HG03571 (cell line): Measurements from ENCODE around the gene BOLL.
"Not testable (repeated sequence)": the region's sequence is repeated elsewhere in the genome, so short reads cannot be mapped to it uniquely, and the experiment has no call there.

Experiments used
- ATAC-seq: cut with Tn5 transposase; IDR thresholded peaks from one replicate; pipeline ENCODE4 v1.9.1; 2021; ENCODE audit not compliant: unreplicated experiment

The BOLL gene, protein sequence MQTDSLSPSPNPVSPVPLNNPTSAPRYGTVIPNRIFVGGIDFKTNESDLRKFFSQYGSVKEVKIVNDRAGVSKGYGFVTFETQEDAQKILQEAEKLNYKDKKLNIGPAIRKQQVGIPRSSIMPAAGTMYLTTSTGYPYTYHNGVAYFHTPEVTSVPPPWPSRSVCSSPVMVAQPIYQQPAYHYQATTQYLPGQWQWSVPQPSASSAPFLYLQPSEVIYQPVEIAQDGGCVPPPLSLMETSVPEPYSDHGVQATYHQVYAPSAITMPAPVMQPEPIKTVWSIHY

DNA sequence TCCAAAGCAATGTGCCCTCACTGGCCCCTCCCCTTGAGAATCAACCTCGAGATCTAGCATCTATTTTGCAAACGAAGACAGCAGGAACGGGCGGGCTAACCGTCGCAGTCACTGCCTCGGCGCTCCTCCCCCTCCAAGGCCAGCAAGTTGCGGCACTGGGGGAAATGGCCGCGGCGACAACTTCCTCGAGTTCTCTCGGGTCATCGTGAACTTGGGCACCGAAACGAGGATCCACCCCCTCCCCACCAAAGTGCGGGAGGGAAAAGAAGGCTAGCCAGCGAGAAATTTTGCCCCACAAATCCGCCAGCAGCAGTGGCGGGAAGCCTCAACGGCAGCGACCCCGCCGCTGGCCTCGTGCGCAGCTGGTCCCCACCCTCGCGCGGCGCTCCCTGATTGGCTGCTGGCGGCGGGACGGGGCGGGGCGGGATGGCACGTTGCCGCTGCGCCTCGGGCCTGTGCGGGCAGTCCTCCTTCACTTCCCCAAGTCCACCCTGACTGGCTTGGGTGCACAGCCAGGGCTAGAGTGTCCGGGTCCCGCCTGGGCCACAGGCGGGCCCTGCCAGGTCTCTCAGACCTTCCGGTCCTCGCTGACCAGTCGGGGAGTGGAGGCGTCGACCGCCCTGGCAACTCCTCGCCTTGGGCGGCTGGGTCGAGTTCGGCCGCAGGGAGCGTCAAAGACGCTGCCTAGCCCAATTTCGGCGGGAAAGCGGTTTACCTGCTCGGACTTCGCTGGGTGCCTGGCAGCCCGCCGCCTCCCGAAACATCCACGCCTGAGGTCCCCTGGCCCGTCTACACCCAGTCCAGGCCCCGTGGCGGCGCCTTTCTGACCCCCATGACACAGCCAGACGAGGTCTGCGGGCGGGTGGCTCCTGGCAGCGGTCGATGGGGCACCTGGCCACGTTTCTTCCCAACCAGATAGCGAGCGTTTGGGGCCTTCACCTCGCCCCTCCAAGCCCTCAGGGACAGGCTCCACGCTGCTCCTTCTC is at the start of gene BOLL:
Gene BOLL (minus strand): TSS at position 364 of the 986 bp plus-strand sequence. CDS start 3,469 bp downstream, outside the sequence.
- no peak for ATAC-seq

DNA sequence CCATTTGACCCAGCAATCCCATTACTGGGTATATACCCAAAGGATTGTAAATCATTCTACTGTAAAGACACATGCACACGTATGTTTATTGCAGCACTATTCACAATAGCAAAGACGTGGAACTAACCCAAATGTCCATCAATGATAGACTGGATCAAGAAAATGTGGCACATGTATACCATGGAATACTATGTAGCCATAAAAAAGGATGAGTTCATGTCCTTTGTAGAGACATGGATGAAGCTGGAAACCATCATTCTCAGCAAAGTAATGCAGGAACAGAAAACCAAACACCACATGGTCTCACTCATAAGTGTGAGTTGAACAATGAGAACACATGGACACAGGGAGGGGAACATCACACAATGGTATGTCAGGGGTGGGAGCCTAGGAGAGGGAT is 49.7 kb upstream of the BOLL start:
- not testable (repeated sequence) for ATAC-seq

DNA sequence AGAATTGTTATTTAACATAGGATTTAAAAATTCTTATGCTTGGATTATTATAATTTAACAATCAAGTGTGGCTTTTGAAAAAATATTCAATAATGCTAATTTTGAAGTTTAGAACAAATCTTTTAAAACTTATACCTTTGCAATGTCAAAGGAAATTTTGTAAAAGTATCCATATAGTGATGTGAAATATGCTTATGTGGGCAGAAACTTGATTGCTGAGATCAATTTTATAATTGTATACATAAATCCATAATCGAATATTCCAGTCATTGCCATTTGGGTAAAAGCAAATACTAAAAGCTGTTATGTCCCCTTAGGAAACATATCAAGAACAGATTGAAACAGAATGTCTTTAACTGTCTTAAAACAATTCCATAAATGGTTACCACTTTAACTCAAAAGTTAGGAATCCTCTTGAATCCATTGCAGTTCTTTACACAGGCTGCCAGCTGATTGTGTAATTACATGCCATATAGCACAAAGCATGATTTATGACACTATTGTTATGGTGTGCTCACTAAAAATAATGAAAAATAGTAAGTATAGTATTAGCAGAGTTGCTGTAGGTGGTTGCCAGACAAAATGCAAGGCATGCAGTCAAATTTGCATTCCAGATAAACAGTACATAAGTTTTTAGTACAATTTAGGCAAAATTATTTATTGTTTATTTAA is 43.5 kb upstream of the BOLL start:
- no peak for ATAC-seq

DNA sequence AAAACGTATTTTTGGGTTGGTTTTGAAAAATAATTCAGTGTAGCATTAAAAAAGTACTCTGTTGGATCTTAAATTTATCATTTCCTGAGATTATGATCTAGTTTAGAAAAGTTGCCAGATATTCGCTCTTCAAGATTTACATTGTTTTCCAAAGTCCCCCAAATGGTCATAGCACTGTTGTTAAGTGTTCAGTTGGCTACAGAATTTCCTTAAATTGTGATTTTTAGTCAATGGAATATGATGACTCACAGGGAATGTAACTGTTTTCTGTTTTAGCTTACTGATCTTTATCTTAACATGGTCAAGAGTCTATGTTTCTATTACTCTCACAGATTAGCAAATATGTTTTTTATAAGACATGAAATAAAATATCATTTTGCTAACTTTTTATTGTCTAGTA is 42.5 kb upstream of the BOLL start:
- ATAC-seq: no peak

DNA sequence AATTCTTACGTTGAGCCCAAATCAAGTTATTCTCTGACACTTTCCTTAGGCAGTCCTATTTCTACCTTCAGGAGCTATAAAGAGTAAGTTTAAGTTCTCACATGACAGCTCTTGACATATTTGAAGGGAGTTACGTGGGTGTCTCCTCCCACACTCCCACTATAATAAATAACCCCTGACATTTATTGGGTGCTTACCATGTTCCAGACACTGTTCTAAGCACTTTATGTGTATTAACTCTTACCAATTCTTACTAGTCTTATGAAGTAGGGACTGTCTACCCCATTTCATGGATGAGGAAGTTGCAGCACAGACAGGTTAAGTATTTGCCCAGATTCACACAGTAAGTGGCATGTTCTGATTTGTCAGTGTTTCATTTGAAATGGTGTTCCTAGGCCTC is 37.2 kb upstream of the BOLL start:
- no peak for ATAC-seq

DNA sequence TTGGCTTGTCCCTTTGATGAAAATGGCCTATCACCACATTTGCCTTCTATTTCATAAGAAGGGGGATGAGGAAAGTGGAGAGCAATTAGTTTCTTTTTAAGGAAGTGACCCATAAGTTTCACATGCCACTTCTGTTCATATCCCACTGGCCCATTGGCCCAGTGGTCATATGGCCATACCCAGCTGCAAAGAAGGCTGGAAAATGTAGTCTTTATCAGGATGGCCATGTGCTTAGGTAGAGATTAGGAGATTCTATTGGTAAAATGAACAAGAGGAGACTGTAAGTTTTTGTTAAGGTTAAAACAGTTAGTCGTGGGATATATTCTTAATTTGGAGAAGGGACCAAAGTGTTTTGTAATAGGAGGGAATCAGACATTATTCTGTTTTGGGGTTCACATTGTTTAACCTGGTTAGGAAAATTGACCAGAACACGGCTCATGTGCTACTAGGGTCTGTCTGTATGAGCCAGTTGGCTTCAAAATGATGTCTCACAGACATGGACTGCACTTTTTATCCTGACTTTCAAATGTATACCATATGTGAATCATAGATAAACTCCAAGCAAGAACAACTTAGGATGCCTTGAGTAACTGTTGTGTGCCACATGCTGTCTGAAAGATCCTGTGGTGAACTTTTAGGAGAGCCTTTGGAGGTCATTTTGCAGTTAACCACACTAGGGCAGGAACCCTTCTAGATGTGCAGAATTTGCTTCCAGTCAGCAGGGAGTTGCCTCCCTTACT is 36.6 kb upstream of the BOLL start:
- ATAC-seq: no peak

DNA sequence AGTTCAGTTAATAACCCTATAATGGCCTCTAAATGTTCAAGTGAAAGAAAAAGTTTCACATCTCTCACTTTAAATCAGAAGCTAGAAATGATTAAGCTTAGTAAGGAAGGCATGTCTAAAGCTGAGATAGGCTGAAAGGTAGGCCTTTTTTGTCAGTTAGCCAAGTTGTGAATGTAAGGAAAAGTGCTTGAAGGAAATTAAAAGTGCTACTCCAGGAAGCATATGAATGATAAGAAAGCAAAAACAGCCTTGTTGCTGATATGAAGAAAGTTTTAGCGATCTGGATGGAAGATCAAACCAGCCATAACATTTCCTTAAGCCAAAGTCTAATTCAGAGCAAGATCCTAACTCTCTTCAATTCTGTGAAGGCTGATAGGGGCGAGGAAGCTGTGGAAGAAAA is 29.4 kb upstream of the BOLL start:
- no peak for ATAC-seq

DNA sequence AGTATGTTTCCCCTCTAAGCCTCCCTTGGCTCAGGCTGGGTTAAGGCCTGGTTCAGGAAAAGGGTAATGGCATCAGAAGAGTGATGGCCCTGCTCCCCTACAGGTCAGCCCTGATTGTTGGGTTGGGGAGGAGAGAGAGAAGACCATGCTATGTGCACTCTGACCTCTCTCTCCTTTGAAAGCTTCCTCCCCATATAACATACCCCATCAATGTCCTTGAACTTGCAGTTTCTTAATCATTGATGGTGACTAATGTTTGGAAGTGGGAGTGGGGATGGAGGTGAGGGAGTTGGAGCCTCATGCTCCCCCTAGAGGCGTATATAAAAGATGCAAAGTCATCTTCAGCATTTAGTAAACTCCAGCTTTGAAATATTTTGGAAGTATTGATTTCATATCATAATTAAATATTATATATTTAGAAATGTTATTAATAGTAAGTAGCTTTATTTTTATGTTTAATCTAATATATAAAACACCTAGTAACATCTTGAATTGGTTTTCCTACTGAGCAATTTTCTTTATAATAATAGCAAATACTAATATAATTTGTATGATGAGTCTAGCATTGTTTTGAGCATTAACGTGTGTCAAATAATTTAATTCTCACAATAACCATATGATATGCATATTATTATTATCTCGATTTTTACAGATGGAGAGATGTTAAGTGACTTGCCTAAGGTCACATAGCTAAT is 28.1 kb upstream of the BOLL start:
- ATAC-seq: no peak

DNA sequence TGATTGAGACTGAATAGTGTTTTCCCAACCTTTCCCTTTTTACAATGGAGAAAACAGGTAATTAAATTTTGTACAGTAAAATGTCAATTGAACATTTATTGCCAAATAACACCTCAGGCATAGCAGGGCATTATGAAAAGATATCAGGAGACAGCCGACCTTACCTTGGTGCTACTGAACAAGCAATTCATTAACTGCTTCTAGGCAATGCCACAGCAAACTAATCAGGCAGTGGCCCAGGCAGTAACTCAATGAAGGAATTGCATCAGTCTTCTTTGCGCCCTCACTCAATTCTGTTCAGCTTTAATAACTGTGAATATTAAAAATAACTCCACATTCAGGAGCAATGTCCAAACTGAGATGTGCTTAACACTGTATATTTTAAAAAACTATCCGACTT is 25.4 kb upstream of the BOLL start:
- ATAC-seq: no peak

DNA sequence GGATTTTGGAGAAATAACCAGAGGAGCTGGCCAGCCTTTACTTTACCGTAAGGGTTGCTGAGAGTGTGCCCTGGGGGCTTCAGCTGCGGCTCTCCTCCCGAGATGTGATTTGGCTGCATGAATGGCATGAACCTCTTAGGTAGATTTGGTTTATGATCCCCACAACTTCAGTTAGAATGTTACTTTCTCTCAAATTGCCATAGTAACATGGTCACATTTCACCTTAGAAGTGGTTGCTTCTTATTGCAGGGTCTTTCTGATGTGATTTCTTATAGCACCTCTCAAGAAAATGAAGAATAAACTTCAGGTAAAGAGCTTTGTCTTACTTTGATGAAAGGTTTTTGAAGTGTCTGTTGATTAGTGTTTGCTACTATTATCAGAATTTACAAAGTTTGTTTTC is 24.9 kb upstream of the BOLL start:
- no peak for ATAC-seq

DNA sequence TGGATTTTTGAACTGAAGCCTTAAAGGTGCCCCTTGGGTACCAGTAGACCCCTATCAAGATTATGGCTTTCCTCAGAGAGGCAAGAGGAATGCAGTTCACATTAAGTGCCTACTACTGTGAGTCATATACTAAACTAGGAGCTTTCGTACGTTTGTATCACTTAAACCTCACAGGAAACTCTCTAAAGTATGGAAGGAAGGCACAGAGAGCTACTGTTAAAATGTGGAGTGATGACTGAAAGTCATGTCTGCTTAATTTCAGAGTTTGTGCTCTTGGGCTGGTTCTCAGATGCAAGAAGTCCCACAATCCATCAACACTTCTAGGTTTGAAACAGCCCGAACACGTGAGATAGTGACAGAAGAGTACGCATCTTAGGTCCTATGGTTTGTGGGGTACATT is 23.9 kb upstream of the BOLL start:
- no peak for ATAC-seq

DNA sequence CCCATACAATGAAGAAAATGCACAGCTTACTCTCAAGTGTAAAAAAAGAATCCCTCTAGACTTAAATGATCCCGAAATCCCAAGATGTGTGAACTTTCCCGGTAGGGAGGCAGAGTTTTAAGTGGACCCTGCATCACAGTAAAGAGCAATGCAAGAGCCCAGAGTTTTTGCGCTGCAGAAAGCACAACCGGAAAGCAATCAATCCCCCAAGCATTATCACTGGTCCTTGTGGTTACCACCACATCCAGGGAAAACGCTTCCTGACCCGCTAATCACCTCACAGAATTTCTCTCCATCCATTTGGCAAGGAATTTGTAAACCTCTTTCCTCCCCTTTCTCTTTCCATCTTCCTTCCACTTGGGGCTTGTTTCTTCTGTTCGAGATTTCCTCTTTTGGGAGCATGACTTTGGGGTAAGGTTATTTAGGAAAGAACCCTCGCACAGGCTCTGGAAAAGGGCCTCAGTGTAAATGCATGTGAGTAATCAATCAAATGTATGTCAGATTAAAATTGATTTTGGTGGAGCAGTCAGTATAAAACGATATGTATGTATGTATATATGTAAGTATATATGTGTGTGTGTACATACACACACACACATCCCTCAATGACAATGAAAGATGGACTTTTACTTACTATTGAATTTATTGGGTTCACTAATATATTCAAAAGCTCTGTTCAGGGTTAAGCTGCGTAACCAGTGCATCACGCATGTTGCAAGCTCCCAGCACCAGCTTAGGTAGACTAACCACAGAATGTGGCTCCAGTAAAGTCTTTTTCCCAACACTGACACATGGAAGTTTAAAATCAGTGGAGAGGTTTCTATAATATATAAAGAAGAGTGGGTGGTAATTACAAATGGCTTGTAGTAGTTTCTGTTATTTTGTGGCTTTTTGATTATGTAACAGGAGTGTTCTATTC is 20.9 kb upstream of the BOLL start:
- no peak for ATAC-seq

DNA sequence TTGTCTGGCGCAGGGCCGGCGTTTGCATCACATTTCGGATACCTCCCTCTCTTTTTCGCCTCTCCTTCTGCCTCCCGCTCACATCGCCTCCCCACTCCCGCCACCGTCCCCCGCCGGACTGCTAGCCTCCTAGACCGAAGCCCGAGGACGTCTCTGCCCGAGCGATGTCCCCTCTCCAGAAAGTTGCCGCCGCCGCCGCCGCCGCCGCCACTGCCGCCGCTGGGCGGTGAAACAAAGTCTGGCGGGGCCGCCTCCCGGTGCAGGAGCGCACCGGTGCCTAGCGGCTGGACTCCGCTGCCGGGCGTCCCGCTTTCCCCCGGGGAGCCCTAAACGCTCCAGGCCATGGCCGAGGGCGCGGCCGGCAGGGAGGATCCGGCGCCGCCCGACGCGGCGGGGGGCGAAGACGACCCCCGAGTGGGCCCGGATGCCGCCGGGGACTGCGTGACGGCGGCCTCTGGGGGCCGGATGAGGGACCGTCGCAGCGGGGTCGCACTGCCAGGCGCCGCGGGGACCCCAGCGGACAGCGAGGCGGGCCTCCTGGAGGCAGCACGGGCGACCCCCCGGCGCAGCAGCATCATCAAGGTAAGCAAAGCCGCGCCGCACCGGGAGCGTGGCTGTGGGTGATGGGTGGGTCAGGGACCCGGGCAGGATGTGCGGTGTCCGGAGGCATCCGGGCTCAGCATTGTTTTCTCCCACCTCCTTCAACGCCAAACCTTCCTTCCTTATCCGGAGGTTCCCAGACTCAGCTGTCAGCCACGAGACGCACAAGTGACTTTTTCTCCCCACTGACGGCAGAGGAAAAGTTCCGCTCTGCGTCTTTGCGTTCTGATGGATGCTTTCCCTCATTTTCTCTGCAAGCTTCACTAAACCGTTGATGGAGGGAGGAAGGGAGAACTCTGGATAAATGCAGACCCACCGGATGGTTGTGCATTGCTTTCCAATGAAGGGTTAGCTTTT is 19.9 kb upstream of the BOLL start:
- ATAC-seq: peak; percentile 21

DNA sequence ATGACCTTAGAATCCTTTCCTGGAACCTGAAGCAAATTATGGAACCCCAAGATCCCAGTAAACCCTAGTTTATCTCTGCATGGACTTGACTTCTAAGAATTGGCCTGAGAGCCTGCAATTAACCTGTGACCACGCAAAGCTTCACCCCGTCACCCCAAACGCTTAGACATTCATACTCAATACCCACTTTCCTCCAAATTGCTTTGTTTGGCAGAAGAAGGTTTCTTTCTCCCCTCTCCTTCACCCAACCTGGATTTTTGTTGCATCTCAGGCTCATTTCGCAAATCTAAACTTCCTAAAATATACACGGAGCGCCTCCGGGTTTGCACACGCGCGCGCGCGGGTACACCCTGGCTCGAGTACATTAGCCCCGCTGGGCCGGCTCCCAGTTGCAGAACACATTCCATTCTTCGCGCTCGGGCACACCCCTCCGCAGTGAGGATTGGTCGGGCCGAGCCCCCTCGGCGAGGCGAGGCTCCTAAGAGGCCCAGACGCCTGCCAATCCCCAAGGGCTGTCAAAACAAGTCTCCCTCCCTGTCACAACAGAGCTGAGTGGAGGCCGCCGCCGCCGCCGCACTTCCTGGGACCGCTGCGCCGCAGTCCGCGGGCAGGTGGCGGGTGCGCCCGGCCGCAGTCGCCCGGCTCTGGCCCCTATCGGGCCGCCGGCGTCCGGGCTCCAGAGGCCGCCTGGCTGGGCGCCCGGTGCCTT is 19.1 kb upstream of the BOLL start, which contains the start of gene PLCL1:
Gene PLCL1 (plus strand): TSS at position 545 of the 709 bp plus-strand sequence.
- peak; percentile 100 for ATAC-seq

DNA sequence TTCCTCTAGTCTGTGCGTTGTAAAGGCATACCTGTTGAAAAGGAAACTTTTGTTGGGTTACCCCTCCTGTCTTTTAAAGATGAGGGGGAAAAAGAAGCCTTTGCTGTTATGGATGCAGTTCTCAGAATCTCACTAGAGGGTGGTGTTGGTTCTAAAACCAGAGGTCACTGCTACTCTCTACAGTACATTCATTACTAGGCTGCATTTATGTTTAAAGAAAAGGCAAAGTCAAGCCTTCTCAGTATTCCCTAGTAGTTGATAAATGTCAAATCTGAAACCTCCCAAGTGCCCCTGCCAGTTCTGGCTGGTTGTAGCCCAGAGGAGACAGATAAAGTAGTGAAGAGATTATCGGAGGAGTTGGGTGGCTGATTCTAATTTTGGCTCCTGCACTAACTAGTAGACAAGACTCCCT is 17.9 kb upstream of the BOLL start:
- no peak for ATAC-seq

DNA sequence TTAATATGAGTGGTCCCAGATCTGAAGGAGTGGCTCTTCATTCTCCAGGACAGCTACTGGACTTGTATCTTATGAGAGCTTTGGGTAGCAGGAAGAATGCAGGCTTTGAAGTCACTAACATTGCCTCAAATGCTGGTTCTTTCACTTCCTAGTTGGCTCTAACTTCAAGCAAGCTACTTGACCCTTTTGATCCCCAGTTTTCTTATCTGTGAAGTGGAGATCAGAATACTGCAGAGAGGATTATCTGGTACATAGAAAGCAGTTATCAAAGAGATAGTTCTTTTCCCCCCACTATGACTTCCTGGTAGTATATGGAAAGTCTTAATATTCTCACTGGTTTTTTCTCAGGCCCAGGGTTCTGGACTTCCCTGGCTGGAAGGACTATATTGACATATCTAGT is 15.9 kb upstream of the BOLL start:
- no peak for ATAC-seq

DNA sequence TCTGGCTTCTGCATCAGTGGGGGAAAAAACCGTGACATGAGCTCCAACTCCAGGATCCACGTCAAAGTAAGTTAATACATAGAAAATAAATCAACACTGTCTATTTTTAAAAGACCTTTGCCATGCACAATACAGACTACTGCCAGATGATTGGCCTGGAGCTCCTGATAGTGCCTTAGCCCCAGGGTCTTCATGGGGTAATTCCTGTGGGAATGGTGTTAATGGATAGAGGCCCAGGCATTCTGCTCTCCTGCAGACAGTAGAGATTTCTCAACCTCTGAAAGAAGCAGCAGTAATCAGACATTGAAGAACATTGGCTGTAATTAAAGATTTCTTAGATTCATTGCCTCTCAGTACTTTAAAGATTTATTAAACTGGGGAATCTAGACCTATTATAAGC is 15.0 kb upstream of the BOLL start:
- no peak for ATAC-seq
